HepG2 (cell line): Measurements from ENCODE around the gene ANKHD1. TPM values are rescaled to one million over a fixed set of nuclear protein-coding genes. Genes with fewer than 3 reads are reported as not detected.
A peak's percentile ranks its signal among the peaks of the same experiment; 100 is the strongest.

ENCODE experiments used
- ARNTL ChIP-seq: sonication (generic); formaldehyde crosslinking; IDR thresholded peaks from 2 replicates; pipeline ENCODE4 v1.4.0; 2020; ENCODE audit warnings: mild to moderate bottlenecking, missing genetic modification reagents
- CBX2 ChIP-seq, 2 experiments: fragments of 200-600 bp in 1 of 2; sonication (generic); formaldehyde crosslinking in 1 of 2; IDR thresholded peaks; 2 replicates each; pipeline versions ENCODE4 v1.7.0 to v1.8.1; 2018 to 2022; ENCODE audit warnings: low read depth in 2 of 2, low read length in 1 of 2, mild to moderate bottlenecking in 1 of 2, missing genetic modification reagents in 1 of 2
- CREB1 ChIP-seq, 2 experiments: fragments of 450-650 bp in 1 of 2; IDR thresholded peaks; 2 replicates each; pipeline ENCODE4 v1.6.1; 2016 to 2017; ENCODE audit warnings: control low read depth in 1 of 2, mild to moderate bottlenecking in 1 of 2, missing compliant biosample characterization in 1 of 2, missing genetic modification characterization in 1 of 2
- HNRNPLL ChIP-seq: fragments of 200-400 bp; formaldehyde crosslinking; IDR thresholded peaks from 2 replicates; pipeline ENCODE4 v1.6.1; 2017; ENCODE audit warnings: mild to moderate bottlenecking, low read depth, low read length; ENCODE audit not compliant: poor library complexity, severe bottlenecking
- IKZF4 ChIP-seq: sonication (generic); formaldehyde crosslinking; IDR thresholded peaks from 2 replicates; pipeline ENCODE4 v1.5.1; 2020; ENCODE audit warnings: borderline replicate concordance, mild to moderate bottlenecking, low read depth, missing genetic modification reagents; ENCODE audit errors: not compliant biosample characterization
- MEF2D ChIP-seq: sonication (generic); formaldehyde crosslinking; IDR thresholded peaks from 2 replicates; pipeline ENCODE4 v1.5.1; 2020; ENCODE audit warnings: mild to moderate bottlenecking, missing genetic modification reagents
- RBM22 ChIP-seq: fragments of 200-400 bp; formaldehyde crosslinking; optimal IDR thresholded peaks from 2 replicates; pipeline ENCODE3; 2017; ENCODE audit warnings: mild to moderate bottlenecking, low read length, moderate library complexity
- RFX5 ChIP-seq: IDR thresholded peaks from 2 replicates; pipeline ENCODE4 v1.6.1; 2011; ENCODE audit warnings: low read depth, low read length, improper control_type of control experiment
- SP140L ChIP-seq: sonication (generic); formaldehyde crosslinking; IDR thresholded peaks from 2 replicates; pipeline ENCODE4 v1.4.0; 2020; ENCODE audit warnings: missing genetic modification reagents, borderline replicate concordance
- SP2 ChIP-seq: sonication (generic); formaldehyde crosslinking; IDR thresholded peaks from 2 replicates; pipeline ENCODE4 v1.5.1; 2020; ENCODE audit warnings: mild to moderate bottlenecking, missing genetic modification reagents
- STAT6 ChIP-seq: sonication (generic); formaldehyde crosslinking; IDR thresholded peaks from 2 replicates; pipeline ENCODE4 v1.4.0; 2020; ENCODE audit warnings: missing genetic modification reagents, mild to moderate bottlenecking, borderline replicate concordance
- UBTF ChIP-seq: sonication (generic); formaldehyde crosslinking; IDR thresholded peaks from 2 replicates; pipeline ENCODE4 v1.4.0; 2020; ENCODE audit warnings: mild to moderate bottlenecking, missing genetic modification reagents
- ZBTB43 ChIP-seq: sonication (generic); formaldehyde crosslinking; conservative IDR thresholded peaks from 2 replicates; pipeline ENCODE4 v1.4.0; 2020; ENCODE audit warnings: missing genetic modification reagents
- ZIK1 ChIP-seq: sonication (generic); formaldehyde crosslinking; IDR thresholded peaks from 2 replicates; pipeline ENCODE4 v1.5.0; 2020; ENCODE audit warnings: mild to moderate bottlenecking, low read depth, missing genetic modification reagents, borderline replicate concordance
- ZMAT3 ChIP-seq: sonication (generic); formaldehyde crosslinking; conservative IDR thresholded peaks from 2 replicates; pipeline ENCODE4 v1.7.0; 2021; ENCODE audit warnings: missing genetic modification reagents
- ZNF256 ChIP-seq: sonication (generic); formaldehyde crosslinking; conservative IDR thresholded peaks from 2 replicates; pipeline ENCODE4 v1.4.0; 2020; ENCODE audit warnings: missing genetic modification reagents
- ZNF589 ChIP-seq: sonication (generic); formaldehyde crosslinking; conservative IDR thresholded peaks from 2 replicates; pipeline ENCODE4 v1.8.0; 2022; ENCODE audit warnings: mild to moderate bottlenecking, moderate library complexity, missing genetic modification reagents
- ZNF777 ChIP-seq: sonication (generic); formaldehyde crosslinking; IDR thresholded peaks from 2 replicates; pipeline ENCODE4 v1.4.0; 2020; ENCODE audit warnings: missing genetic modification reagents
- ZSCAN12 ChIP-seq: sonication (generic); formaldehyde crosslinking; IDR thresholded peaks from 2 replicates; pipeline ENCODE4 v1.9.0; 2021; ENCODE audit warnings: mild to moderate bottlenecking, missing genetic modification reagents
- polyA plus RNA-seq, 8 experiments: library from polyadenylated mRNA; depleted of rRNA in 3 of 8; stranded (reverse) in 7 of 8; unstranded in 1 of 8; fragments of >200 nt; fragmentation: Illumina TruSeq in 4 of 8; extraction: Trizol in 4 of 8; gene quantifications; 2 replicates each; pipeline versions ENCODE4 v1.2.1 to v1.2.3, GENCODE V29; 2011 to 2016; ENCODE audit warnings: low read depth in 4 of 8, missing spikeins in 1 of 8, mixed read lengths in 1 of 8; ENCODE audit not compliant: insufficient read depth in 1 of 8
- total RNA-seq, 5 experiments: library from RNA; depleted of rRNA; stranded (reverse); fragments of >200 nt; fragmentation: Illumina TruSeq; extraction: Trizol; gene quantifications; 2 replicates each; pipeline ENCODE4 v1.2.3, GENCODE V29; 2016; ENCODE audit warnings: low read depth in 1 of 5

ANKHD1 gene
- total and polyA plus RNA-seq, 2 of the 13 experiments (the other 11 are each of a cell fraction or from before 2014, with no cell fraction given) = 69.9 to 82.0 TPM

GRCh38 chr5:140547508-140548299 lies 146.1 kb downstream of the ANKHD1 start, which contains the start of gene EIF4EBP3 (continued):
- TF ChIP-seq CBX2 (IDR thresholded peaks at IDR 0.05; ENCODE audit: low read depth, low read length) (no peak), CBX2 (CRISPR knock-in tag; IDR thresholded peaks at IDR 0.05; ENCODE audit: low read depth) (no peak), ZNF777 (CRISPR knock-in tag) (peak; percentile 51; the same call in 1 of the 2 replicates), ZBTB43 (CRISPR knock-in tag) (no peak), SP2 (CRISPR knock-in tag) (peak; percentile 79), CREB1 (IDR thresholded peaks at IDR 0.05) (peak; percentile 90), CREB1 (CRISPR knock-in tag; IDR thresholded peaks at IDR 0.05) (peak; percentile 86), RBM22 (peak; percentile 83), MEF2D (CRISPR knock-in tag) (peak; percentile 70; the same call in 1 of the 2 replicates), IKZF4 (peak; percentile 84), STAT6 (peak; percentile 92; the same call in 1 of the 2 replicates), ZSCAN12 (CRISPR knock-in tag) (peak; percentile 41; the same call in 1 of the 2 replicates), UBTF (peak; percentile 60), RFX5 (peak; percentile 83), ZIK1 (CRISPR knock-in tag) (no peak), HNRNPLL (peak; percentile 58), SP140L (CRISPR knock-in tag) (0 out of 2 replicates have a peak, but pooled peaks have one; percentile 34), ZMAT3 (0 out of 2 replicates have a peak, but pooled peaks have one; percentile 29), ARNTL (CRISPR knock-in tag) (peak; percentile 87), ZNF256 (CRISPR knock-in tag) (0 out of 2 replicates have a peak, but pooled peaks have one; percentile 68), ZNF589 (CRISPR knock-in tag) (0 out of 2 replicates have a peak, but pooled peaks have one; percentile 40)
